Gastrocnemius medialis (tissue), 4 donors: ENCODE measurements around the gene GAGE12D.
"Not testable (repeated sequence)": the region's sequence is repeated elsewhere in the genome, so short reads cannot be mapped to it uniquely, and the experiment has no call there.

ENCODE experiments used
- CTCF ChIP-seq, 5 experiments: fragments of 450-650 bp in 3 of 5; fragments of 200-600 bp in 2 of 5; sonication (generic) in 2 of 5; IDR thresholded peaks in 4 of 5; conservative IDR thresholded peaks in 1 of 5; 1 replicate in 4 of 5; 2 replicates in 1 of 5; pipeline ENCODE4 v1.5.1; 2016 to 2019; ENCODE audit warnings: antibody characterized with exemption in 5 of 5, mild to moderate bottlenecking in 3 of 5, moderate library complexity in 3 of 5
- POLR2A ChIP-seq, 2 donors: fragments of 450-650 bp; IDR thresholded peaks; one replicate each; pipeline ENCODE4 v1.6.1; 2017; ENCODE audit warnings: antibody characterized with exemption in 2 of 2, mild to moderate bottlenecking in 2 of 2, moderate library complexity in 2 of 2

DNA sequence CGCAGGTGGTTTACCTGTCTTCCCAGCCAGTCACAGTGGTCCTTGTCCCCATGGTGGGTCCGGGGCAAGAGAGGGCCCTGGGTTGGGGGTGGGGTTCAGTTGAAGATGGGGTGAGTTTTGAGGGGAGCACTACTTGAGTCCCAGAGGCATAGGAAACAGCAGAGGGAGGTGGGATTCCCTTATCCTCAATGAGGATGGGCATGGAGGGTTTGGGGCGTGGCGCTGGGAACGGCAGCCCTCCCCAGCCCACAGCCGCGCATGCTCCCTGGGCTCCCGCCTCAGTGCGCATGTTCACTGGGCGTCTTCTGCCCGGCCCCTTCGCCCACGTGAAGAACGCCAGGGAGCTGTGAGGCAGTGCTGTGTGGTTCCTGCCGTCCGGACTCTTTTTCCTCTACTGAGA, at the start of gene GAGE12D:
- not testable (repeated sequence) for TF ChIP-seq CTCF (IDR thresholded peaks at IDR 0.05 in 4 of 5, conservative IDR thresholded peaks at IDR 0.05 in 1 of 5); POLR2A (IDR thresholded peaks at IDR 0.05)
